Aorta (tissue), 5 donors: Measurements from ENCODE around the gene PAK4. TPM values are rescaled to one million over a fixed set of nuclear protein-coding genes. Genes with fewer than 3 reads are reported as not detected.
"Not testable (repeated sequence)": the region's sequence is repeated elsewhere in the genome, so short reads cannot be mapped to it uniquely, and the experiment has no call there.

Experiments used
- ATAC-seq: fragments of 200-7000 bp; cut with Tn5 transposase; one replicate; pipeline ENCODE4 v1.9.1; 2022; ENCODE audit warnings: moderate library complexity; ENCODE audit not compliant: low FRiP score
- DNase-seq, 2 donors: peaks; one replicate each; pipeline ENCODE4 v3.0.0-alpha.2; 2020
- H3K27ac ChIP-seq, 2 donors: one replicate each; pipeline ENCODE4 v1.5.1; 2013; ENCODE audit warnings: low read length in 2 of 2, mild to moderate bottlenecking in 2 of 2, moderate library complexity in 2 of 2, control low read depth in 1 of 2, inconsistent platforms in 1 of 2, low read depth in 1 of 2
- H3K27me3 ChIP-seq, 2 donors: one replicate each; pipeline ENCODE4 v1.6.1; 2013; ENCODE audit warnings: control low read depth in 1 of 2, low read length in 1 of 2, mild to moderate bottlenecking in 1 of 2, moderate library complexity in 1 of 2; ENCODE audit not compliant: insufficient read depth in 2 of 2, control insufficient read depth in 1 of 2
- H3K36me3 ChIP-seq, 2 donors: one replicate each; pipeline ENCODE4 v1.6.1; 2013; ENCODE audit warnings: control low read depth in 1 of 2, low read length in 1 of 2, mild to moderate bottlenecking in 1 of 2; ENCODE audit not compliant: insufficient read depth in 2 of 2, control insufficient read depth in 1 of 2
- H3K4me1 ChIP-seq, 2 donors: one replicate each; pipeline ENCODE4 v1.6.1; 2013; ENCODE audit warnings: low read length in 2 of 2, control low read depth in 1 of 2, mild to moderate bottlenecking in 1 of 2, moderate library complexity in 1 of 2; ENCODE audit not compliant: insufficient read depth in 2 of 2, control insufficient read depth in 1 of 2
- H3K4me3 ChIP-seq, 2 donors: one replicate each; pipeline ENCODE4 v1.5.1; 2013; ENCODE audit warnings: low read length in 2 of 2, control low read depth in 1 of 2, mild to moderate bottlenecking in 1 of 2
- H3K9me3 ChIP-seq: one replicate; pipeline ENCODE4 v1.6.1; 2013; ENCODE audit warnings: mild to moderate bottlenecking, low read length; ENCODE audit not compliant: control insufficient read depth
- WGBS, 2 donors: extraction: QIAGEN DNeasy Blood & Tissue Kit; methylation state at CpG; one replicate each; pipeline ENCODE4 v1.1.7; 2013; 5-methylcytosine and 5-hydroxymethylcytosine counted together
- intact Hi-C, 2 donors: fragments of 100-400 bp; cut with DNase I; formaldehyde crosslinking; loops; one replicate each; pipeline versions ENCODE4 v1.14.2 to v1.15.0; 2022
- polyA plus RNA-seq, 2 donors: library from polyadenylated mRNA; stranded (reverse); fragments of 200-250 nt; gene quantifications; one replicate each; pipeline ENCODE4 v1.2.3, GENCODE V29; 2013
- total RNA-seq, 2 donors: library from RNA; stranded (reverse); fragmentation: NEBNext Ultra II Directional; extraction: Animal tissue kit (Norgen Biotek cat#: 25700); gene quantifications; one replicate each; pipeline ENCODE4 v1.2.1, GENCODE V29; 2021
- donor health status: healthy with polysubstance abuse.
- donor health status: Bipolar disorder and iron deficiency.
- donor health status: DM: no; HTN: no; CAD: no.
- donor health status: DM: no; HTN: no; CAD: no.
- donor health status: DM: yes; HTN: yes; CAD: no.

Gene PAK4
- total and polyA plus RNA-seq, 4 donors: 8.0 to 22.2 (median 14.2) TPM

DNA sequence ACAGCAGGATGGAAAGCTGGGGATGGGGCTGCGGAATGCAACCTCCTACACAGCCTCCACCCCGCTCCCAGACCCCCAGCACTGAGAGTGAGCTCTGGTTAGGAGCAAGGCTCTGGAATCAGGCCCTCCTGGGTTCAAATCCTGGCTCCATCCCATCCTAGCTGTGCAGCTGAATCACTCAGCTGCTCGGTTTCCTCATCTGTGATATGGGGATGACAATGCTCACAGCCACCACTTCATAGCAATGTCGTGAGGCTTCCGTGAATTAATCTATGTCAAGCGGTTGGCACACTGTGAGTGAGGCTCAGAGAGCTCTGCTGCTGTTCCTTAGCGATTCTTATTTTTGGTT, 40.9 kb upstream of the PAK4 start:
- H3K27me3 ChIP-seq: no peaks in the 10 kb centered on the region
- WGBS, 2 donors: 52 to 56% methylated on average over 7 of the region's 7 CpGs
- no peak overlapping the region for H3K27ac ChIP-seq
- ATAC-seq (no peak), DNase-seq (no peak)
- no peaks in the 10 kb centered on the region for H3K9me3 ChIP-seq
- H3K36me3 ChIP-seq: no peaks in the 10 kb centered on the region
- H3K4me3 ChIP-seq: no peak overlapping the region
- intact Hi-C loops: no loop called here
- no peaks in the 10 kb centered on the region for H3K4me1 ChIP-seq

DNA sequence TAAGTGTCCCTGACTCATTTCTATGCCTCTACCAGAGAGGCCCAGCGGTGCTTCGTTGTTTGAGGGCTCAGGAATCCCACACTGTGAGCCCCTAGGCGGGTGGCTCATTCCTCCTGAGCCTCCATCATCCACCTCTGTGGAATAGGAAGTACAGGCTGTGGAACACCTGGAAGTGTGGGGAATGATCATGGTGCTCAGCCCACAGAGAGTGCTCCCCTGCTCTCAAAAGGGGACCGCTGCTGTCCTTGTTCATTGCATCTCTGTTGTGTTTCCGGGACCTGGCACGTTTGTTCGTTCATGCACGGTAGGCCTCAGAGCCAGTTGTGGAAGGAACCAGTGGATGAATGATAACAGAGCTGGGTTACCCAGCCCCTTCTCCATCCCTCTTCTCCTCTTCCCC, 40.2 kb upstream of the PAK4 start:
- intact Hi-C loops: no loop called here
- 78 to 85% methylated on average over 8 of the region's 8 CpGs for WGBS, 2 donors
- Histone ChIP-seq H3K27ac (no peak overlapping the region), H3K36me3 (no peaks in the 10 kb centered on the region), H3K4me1 (no peaks in the 10 kb centered on the region), H3K9me3 (no peaks in the 10 kb centered on the region), H3K4me3 (no peak overlapping the region), H3K27me3 (no peaks in the 10 kb centered on the region)
- no peak for DNase-seq
- ATAC-seq: no peak

- ATAC-seq: no peak
- Histone ChIP-seq H3K27me3 (no peaks in the 10 kb centered on the region), H3K4me1 (no peaks in the 10 kb centered on the region), H3K36me3 (no peaks in the 10 kb centered on the region), H3K27ac (no peak overlapping the region), H3K4me3 (no peak overlapping the region), H3K9me3 (no peaks in the 10 kb centered on the region)
- WGBS, 2 donors: 65 to 66% methylated on average over 4 of the region's 4 CpGs
- intact Hi-C loops: no loop called here
- DNase-seq: no peak
Observed at GRCh38 chr19:39086386-39086785, 39.2 kb upstream of the PAK4 start.

- WGBS, 2 donors: 74 to 82% methylated on average over 8 of the region's 8 CpGs
- DNase-seq (no peak), ATAC-seq (no peak)
- Histone ChIP-seq H3K36me3 (no peaks in the 10 kb centered on the region), H3K4me1 (no peaks in the 10 kb centered on the region), H3K27ac (no peak overlapping the region), H3K9me3 (no peaks in the 10 kb centered on the region), H3K4me3 (no peak overlapping the region), H3K27me3 (no peaks in the 10 kb centered on the region)
- intact Hi-C loops: no loop called here
Observed at GRCh38 chr19:39087907-39088686, 37.5 kb upstream of the PAK4 start.

- ATAC-seq, DNase-seq, H3K36me3 ChIP-seq, H3K27ac ChIP-seq, H3K4me3 ChIP-seq, H3K27me3 ChIP-seq, H3K4me1 ChIP-seq, intact Hi-C loops, H3K9me3 ChIP-seq: not testable (repeated sequence)
- 78 to 86% methylated on average over 8 of the region's 8 CpGs for WGBS, 2 donors
Observed at GRCh38 chr19:39090016-39090415, 35.6 kb upstream of the PAK4 start.

DNA sequence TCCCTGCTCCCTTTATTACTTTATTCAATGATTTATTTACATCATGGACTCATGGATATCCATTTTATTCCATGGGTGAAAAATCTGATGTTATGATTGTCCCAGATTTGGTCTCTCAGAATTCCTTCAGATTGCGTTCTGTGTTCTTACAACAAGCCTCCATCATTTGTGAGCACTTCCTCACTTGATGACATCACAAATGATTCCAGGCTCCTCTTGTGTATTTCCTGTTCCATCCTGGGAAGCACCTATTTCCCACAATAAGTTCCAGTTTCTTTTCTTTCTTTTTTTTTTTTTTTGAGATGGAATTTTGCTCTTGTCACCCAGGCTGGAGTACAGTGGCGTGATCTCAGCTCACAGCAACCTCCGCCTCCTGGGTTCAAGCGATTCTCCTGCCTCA, 34.7 kb upstream of the PAK4 start:
- Histone ChIP-seq H3K4me3 (no peak overlapping the region), H3K27ac (no peak overlapping the region), H3K27me3 (no peaks in the 10 kb centered on the region), H3K9me3 (no peaks in the 10 kb centered on the region), H3K36me3 (no peaks in the 10 kb centered on the region), H3K4me1 (no peaks in the 10 kb centered on the region)
- ATAC-seq (no peak), DNase-seq (no peak)
- intact Hi-C loops: no loop called here
- WGBS, 2 donors: 83 to 90% methylated on average over 4 of the region's 4 CpGs

DNA sequence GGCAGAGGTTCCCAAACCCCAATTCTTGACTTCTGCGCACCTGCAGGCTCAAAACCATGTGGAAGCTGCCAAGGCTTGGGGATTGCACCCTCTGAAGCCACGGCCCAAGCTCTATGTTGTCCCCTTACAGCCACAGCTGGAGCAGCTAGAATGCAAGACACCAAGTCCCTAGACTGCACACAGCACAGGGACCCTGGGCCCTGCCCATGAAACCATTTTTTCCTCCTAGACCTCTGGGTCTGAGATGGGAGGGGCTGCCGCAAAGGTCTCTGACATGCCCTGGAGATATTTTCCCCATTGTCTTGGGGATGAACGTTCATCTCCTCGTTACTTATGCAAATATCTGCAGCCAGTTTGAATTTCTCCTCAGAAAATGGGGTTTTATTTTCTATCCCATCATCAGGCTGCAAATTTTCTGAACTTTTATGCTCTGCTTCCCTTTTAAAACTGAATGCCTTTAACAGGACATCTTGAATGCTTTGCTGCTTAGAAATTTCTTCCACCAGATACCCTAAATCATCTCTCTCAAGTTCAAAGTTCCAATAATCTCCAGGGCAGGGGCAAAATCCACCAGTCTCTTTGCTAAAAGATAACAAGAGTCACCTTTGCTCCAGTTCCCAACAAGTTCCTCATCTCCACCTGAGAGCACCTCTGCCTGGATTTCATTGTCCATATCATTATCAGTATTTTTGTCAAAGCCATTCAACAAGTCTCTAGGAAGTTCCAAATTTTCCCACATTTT, 29.6 kb upstream of the PAK4 start:
- H3K27ac ChIP-seq, H3K4me3 ChIP-seq, H3K36me3 ChIP-seq, H3K27me3 ChIP-seq, DNase-seq, H3K4me1 ChIP-seq, ATAC-seq, H3K9me3 ChIP-seq, intact Hi-C loops: not testable (repeated sequence)
- WGBS, 2 donors: 75 to 86% methylated on average over 5 of the region's 5 CpGs

GRCh38 chr19:39097299-39097698, 28.3 kb upstream of the PAK4 start:
- Histone ChIP-seq H3K4me3 (no peak overlapping the region), H3K4me1 (no peaks in the 10 kb centered on the region), H3K9me3 (no peaks in the 10 kb centered on the region), H3K36me3 (no peaks in the 10 kb centered on the region), H3K27me3 (no peaks in the 10 kb centered on the region), H3K27ac (no peak overlapping the region)
- WGBS, 2 donors: 61 to 87% methylated on average over 5 of the region's 5 CpGs
- DNase-seq: no peak
- intact Hi-C loops: no loop called here
- ATAC-seq: no peak

- Histone ChIP-seq H3K27me3 (no peaks in the 10 kb centered on the region), H3K36me3 (no peaks in the 10 kb centered on the region), H3K27ac (no peak overlapping the region), H3K4me3 (no peak overlapping the region), H3K4me1 (no peaks in the 10 kb centered on the region), H3K9me3 (no peaks in the 10 kb centered on the region)
- no peak for ATAC-seq
- no peak for DNase-seq
- 66 to 71% methylated on average over 2 of the region's 2 CpGs for WGBS, 2 donors
- intact Hi-C loops: no loop called here
Observed at GRCh38 chr19:39097721-39098120, 27.9 kb upstream of the PAK4 start.
